Stimulated activated naive CD8-positive, alpha-beta T cell treated with anti-CD3 and anti-CD28 coated beads, Interleukin-15, Interleukin-2, amounts not matched to agents 100 ng/mL and 50 ng/mL, for 24 hours (primary cell): ENCODE data around the gene SEC16B.

Source experiments
- H3K27ac Mint-ChIP-seq: one replicate; pipeline ENCODE4 v1.8.0; 2021; ENCODE audit warnings: mild to moderate bottlenecking, mixed read lengths
- H3K27me3 Mint-ChIP-seq: one replicate; pipeline ENCODE4 v1.8.0; 2021; ENCODE audit warnings: mixed read lengths
- H3K36me3 Mint-ChIP-seq: one replicate; pipeline ENCODE4 v1.8.0; 2021; ENCODE audit warnings: low read depth, mixed read lengths
- H3K4me1 Mint-ChIP-seq: one replicate; pipeline ENCODE4 v1.8.0; 2021; ENCODE audit warnings: low read depth, mixed read lengths
- H3K4me3 Mint-ChIP-seq: one replicate; pipeline ENCODE4 v1.8.0; 2021; ENCODE audit warnings: mild to moderate bottlenecking, mixed read lengths
- H3K9me3 Mint-ChIP-seq: one replicate; pipeline ENCODE4 v1.8.0; 2021; ENCODE audit warnings: mixed read lengths

SEC16B gene

GRCh38 chr1:177937931-177938330, 31.9 kb downstream of the SEC16B start:
- no peak overlapping the region for H3K27ac Mint-ChIP-seq
- no peaks in the 10 kb centered on the region for H3K4me1 Mint-ChIP-seq
- H3K27me3 Mint-ChIP-seq, result no peaks in the 10 kb centered on the region
- H3K9me3 Mint-ChIP-seq, result no peaks in the 10 kb centered on the region
- H3K4me3 Mint-ChIP-seq, result no peak overlapping the region
- H3K36me3 Mint-ChIP-seq, result no peaks in the 10 kb centered on the region

DNA sequence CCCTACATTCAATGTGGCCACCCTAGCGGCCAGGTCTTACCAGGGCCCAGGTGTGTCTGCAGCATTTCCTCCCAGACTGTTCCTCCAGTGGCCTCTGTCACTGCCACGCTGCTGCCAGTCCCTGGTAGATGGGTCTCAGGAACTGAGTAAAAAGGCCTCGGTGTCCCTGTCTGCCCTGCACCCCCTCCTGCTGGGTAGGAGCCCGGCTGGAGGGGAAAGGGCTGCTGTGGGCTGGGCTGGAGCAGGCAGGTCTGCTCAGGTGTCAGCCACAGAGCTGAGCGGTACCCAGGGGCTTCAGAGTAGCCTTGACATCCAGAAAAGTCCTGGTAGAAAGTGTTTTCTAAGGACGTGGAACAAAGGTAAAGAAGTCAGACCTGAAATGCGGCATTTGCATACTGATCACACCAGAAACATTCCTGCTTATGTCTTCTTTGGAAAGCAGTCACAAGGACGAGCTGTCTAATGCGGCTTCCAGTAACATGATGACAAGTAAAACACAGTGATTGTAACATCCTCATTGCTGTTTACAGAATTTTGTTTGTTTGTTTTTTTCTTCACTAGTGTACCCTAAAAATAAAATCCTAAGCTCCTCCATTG, 32.6 kb downstream of the SEC16B start:
- no peaks in the 10 kb centered on the region for H3K36me3 Mint-ChIP-seq
- H3K4me1 Mint-ChIP-seq, result no peaks in the 10 kb centered on the region
- H3K9me3 Mint-ChIP-seq, result no peaks in the 10 kb centered on the region
- no peak overlapping the region for H3K27ac Mint-ChIP-seq
- no peak overlapping the region for H3K4me3 Mint-ChIP-seq
- no peaks in the 10 kb centered on the region for H3K27me3 Mint-ChIP-seq

DNA sequence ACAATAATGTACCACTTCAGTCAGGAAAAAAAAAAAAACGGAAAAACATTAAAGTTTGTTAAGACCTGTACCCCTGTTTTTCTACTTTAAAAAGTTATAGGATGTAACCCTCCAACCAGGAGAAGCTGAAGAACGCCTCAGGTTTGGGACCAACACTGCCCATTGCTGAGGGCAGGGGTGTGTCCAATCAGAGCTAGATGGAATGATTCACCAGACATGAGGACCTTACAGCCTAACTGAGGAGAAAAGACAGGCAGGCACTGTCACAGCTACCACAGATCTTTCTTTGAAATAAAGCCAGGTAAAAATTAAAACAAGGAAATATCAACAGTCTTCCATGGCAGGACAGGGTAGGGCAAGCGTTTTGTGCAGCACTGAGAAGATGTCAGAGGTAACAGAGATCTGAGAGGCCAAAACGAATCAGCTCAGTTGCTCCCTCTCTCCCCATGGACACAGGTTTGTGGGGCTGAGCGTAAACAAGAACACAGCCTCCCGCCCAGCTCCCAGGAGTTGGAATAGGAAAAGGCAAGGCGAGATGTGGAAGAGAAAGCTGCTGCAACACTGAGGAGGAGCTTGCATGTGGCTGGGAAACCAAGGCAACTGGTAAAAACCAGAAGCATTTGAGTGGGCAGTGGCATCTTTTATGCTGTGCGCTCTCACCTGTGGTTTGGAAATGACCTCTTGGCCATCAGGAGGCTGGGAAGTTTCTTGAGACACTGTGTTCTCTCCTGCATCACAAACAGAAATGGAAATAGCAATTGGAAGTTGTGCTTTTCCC, 34.0 kb downstream of the SEC16B start:
- no peak overlapping the region for H3K4me3 Mint-ChIP-seq
- no peaks in the 10 kb centered on the region for H3K36me3 Mint-ChIP-seq
- H3K9me3 Mint-ChIP-seq, result no peaks in the 10 kb centered on the region
- H3K27me3 Mint-ChIP-seq, result no peaks in the 10 kb centered on the region
- H3K27ac Mint-ChIP-seq, result no peak overlapping the region
- no peaks in the 10 kb centered on the region for H3K4me1 Mint-ChIP-seq

DNA sequence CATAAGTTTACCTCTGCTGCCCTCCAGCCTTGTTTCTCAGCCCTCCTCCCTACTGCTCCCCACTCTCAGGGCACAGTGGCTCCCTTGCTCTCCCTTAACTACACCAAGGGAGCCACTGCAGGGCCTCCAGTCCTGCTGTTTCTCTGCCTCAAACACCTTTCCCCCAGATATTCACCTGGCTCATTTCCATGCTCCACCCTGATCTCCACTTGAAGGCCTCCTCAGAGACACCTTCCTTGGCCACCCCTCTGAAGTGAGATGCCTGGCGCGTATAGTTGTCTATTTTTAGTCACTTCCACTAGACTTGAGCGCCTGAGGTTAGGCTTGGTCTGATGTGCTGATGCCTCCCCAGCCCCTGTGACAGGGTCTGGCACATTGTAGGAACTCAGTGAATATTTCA, 34.9 kb downstream of the SEC16B start:
- H3K4me1 Mint-ChIP-seq, result no peaks in the 10 kb centered on the region
- H3K36me3 Mint-ChIP-seq, result no peaks in the 10 kb centered on the region
- H3K9me3 Mint-ChIP-seq, result no peaks in the 10 kb centered on the region
- no peak overlapping the region for H3K4me3 Mint-ChIP-seq
- no peak overlapping the region for H3K27ac Mint-ChIP-seq
- H3K27me3 Mint-ChIP-seq, result no peaks in the 10 kb centered on the region

DNA sequence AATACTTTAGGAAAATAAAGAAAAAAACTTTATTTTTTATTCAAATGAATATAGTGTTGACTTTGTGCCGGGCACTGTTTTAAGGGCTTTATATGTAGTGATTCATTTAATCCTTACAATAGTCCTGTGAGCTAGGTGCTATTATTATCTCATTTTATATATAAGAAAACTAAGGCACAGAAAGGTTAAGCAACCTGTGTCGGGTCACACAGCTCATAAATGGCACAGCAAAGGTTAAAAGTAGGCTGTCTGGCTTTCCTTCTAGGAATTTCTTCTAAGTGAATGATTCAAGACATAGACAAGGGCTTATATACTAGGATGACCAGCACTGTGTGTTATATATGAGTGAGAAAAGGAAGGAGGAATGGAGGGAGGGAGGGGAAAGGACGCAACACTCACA, 35.4 kb downstream of the SEC16B start:
- no peaks in the 10 kb centered on the region for H3K4me1 Mint-ChIP-seq
- no peaks in the 10 kb centered on the region for H3K36me3 Mint-ChIP-seq
- H3K9me3 Mint-ChIP-seq, result no peaks in the 10 kb centered on the region
- H3K4me3 Mint-ChIP-seq, result no peak overlapping the region
- H3K27me3 Mint-ChIP-seq, result no peaks in the 10 kb centered on the region
- H3K27ac Mint-ChIP-seq, result no peak overlapping the region

GRCh38 chr1:177933881-177934280, 36.0 kb downstream of the SEC16B start:
- H3K27ac Mint-ChIP-seq, result no peak overlapping the region
- H3K9me3 Mint-ChIP-seq, result no peaks in the 10 kb centered on the region
- no peaks in the 10 kb centered on the region for H3K36me3 Mint-ChIP-seq
- no peaks in the 10 kb centered on the region for H3K27me3 Mint-ChIP-seq
- no peak overlapping the region for H3K4me3 Mint-ChIP-seq
- no peaks in the 10 kb centered on the region for H3K4me1 Mint-ChIP-seq

- Mint-ChIP-seq H3K4me3 (no peak overlapping the region), H3K36me3 (no peaks in the 10 kb centered on the region), H3K4me1 (no peaks in the 10 kb centered on the region), H3K27me3 (no peaks in the 10 kb centered on the region), H3K27ac (no peak overlapping the region), H3K9me3 (no peaks in the 10 kb centered on the region)
Observed at GRCh38 chr1:177932123-177932522, 37.7 kb downstream of the SEC16B start.

- Mint-ChIP-seq H3K4me1 (no peaks in the 10 kb centered on the region), H3K27ac (no peak overlapping the region), H3K4me3 (no peak overlapping the region), H3K36me3 (no peaks in the 10 kb centered on the region), H3K9me3 (no peaks in the 10 kb centered on the region), H3K27me3 (no peaks in the 10 kb centered on the region)
Observed at GRCh38 chr1:177928952-177929351, 40.9 kb downstream of the SEC16B start.

- no peaks in the 10 kb centered on the region for H3K27me3 Mint-ChIP-seq
- H3K4me1 Mint-ChIP-seq, result no peaks in the 10 kb centered on the region
- H3K9me3 Mint-ChIP-seq, result no peaks in the 10 kb centered on the region
- no peaks in the 10 kb centered on the region for H3K36me3 Mint-ChIP-seq
- no peak overlapping the region for H3K27ac Mint-ChIP-seq
- no peak overlapping the region for H3K4me3 Mint-ChIP-seq
Observed at GRCh38 chr1:177928194-177928593, 41.7 kb downstream of the SEC16B start.

- Mint-ChIP-seq H3K9me3 (no peaks in the 10 kb centered on the region), H3K27ac (no peak overlapping the region), H3K4me1 (no peaks in the 10 kb centered on the region), H3K4me3 (no peak overlapping the region), H3K27me3 (no peaks in the 10 kb centered on the region), H3K36me3 (no peaks in the 10 kb centered on the region)
Observed at GRCh38 chr1:177927021-177927596, 42.7 kb downstream of the SEC16B start.

DNA sequence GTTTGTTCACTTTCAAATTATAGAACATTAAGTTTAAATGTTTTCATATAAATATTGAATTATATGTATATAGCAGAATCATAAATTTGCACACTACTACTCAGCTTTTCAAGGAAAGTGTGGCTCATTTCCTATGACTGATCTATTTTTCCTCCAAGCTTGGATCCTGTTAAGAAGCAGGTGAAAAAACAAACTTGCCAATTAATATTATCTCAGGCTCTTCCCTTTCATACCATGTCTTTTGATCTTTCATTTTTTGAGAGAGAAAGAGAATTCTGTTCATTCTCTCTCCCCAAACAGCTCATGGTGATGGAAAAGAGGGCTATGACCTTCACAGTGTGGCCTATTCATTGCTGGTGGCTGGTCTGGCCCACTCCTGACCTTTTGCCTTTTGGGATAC, 43.7 kb downstream of the SEC16B start:
- Mint-ChIP-seq H3K27ac (no peak overlapping the region), H3K4me1 (no peaks in the 10 kb centered on the region), H3K36me3 (no peaks in the 10 kb centered on the region), H3K27me3 (no peaks in the 10 kb centered on the region), H3K9me3 (no peaks in the 10 kb centered on the region), H3K4me3 (no peak overlapping the region)

DNA sequence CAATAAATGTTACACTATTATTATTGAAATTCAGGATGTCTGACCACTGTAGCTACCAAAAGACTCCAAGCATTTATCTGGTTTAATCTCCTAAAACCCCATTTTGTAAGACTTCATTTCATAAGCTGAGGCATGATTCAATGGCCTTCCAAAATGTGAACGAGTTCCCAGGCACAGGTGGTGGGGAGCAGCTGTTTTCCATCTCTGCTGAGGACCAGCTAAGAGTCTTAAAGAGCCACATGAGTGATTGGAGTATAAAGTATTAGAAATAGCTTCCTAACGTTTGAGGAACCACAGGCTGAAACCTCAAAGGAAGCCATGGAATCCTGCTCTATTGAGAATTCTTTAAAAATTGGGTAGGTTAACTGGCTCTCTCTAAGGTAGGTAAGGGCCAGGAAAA, 44.9 kb downstream of the SEC16B start:
- Mint-ChIP-seq H3K36me3 (no peaks in the 10 kb centered on the region), H3K9me3 (no peaks in the 10 kb centered on the region), H3K4me1 (no peaks in the 10 kb centered on the region), H3K4me3 (no peak overlapping the region), H3K27ac (no peak overlapping the region), H3K27me3 (no peaks in the 10 kb centered on the region)

DNA sequence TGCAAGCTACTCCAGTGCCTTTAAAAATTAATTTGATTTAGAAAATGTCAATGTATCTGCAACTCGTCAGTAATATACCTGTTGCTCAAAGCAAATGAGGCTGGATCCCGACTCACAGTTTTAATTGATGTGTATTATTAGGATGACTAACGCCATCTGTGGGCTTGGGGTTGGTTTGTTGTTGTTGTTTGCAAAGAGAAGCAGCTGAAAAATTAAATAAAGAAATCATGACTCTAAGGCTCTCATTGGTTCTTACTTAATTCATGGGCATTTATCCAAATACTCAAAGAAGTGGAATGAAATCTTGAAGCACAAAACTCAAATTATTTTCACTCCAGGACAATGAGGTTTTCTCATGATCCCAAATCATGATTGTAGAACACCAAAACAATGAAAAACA, 46.4 kb downstream of the SEC16B start:
- H3K36me3 Mint-ChIP-seq, result no peaks in the 10 kb centered on the region
- no peaks in the 10 kb centered on the region for H3K9me3 Mint-ChIP-seq
- H3K4me1 Mint-ChIP-seq, result no peaks in the 10 kb centered on the region
- H3K27ac Mint-ChIP-seq, result no peak overlapping the region
- no peaks in the 10 kb centered on the region for H3K27me3 Mint-ChIP-seq
- no peak overlapping the region for H3K4me3 Mint-ChIP-seq

DNA sequence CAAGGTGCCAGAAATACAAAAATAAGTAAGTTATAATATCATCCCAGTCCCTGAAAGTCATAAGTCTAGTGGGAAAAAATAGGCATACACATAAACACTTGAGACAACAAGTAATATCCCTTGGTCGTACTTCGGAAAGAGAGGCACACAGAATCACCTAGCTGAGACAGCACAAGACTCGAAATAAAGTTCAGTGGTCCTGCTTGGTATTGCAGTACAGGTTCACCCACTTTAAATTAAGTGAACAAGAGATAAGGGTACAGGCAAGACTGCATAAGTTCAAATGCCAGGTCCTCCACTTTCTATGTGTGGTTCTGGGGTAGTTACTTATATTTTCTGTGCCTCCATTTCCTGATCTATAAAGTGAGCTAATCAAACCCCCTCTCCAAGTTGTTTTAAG, 47.6 kb downstream of the SEC16B start:
- Mint-ChIP-seq H3K27ac (no peak overlapping the region), H3K36me3 (no peaks in the 10 kb centered on the region), H3K4me1 (no peaks in the 10 kb centered on the region), H3K27me3 (no peaks in the 10 kb centered on the region), H3K4me3 (no peak overlapping the region), H3K9me3 (no peaks in the 10 kb centered on the region)

- Mint-ChIP-seq H3K36me3 (no peaks in the 10 kb centered on the region), H3K27ac (no peak overlapping the region), H3K4me1 (no peaks in the 10 kb centered on the region), H3K27me3 (no peaks in the 10 kb centered on the region), H3K9me3 (no peaks in the 10 kb centered on the region), H3K4me3 (no peak overlapping the region)
Observed at GRCh38 chr1:177921590-177921989, 48.3 kb downstream of the SEC16B start.

DNA sequence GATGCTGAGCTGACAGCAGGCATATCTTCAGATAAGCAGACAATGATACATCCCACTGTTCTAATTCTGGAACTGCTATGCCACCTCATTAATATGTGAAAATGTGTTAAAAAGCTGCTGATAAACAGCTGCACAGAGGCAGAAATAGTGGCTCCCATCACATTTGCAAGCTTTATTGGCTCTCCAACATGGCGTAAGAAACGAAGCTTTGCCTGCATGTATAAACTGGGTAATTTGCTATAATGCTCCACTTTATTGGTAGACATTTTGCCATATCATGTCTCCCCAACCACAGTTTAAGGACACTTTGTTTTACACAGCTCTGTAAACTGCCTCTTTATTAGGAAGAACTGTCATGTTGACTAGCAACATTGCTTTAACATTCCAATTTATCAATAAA, 49.8 kb downstream of the SEC16B start:
- no peaks in the 10 kb centered on the region for H3K27me3 Mint-ChIP-seq
- no peak overlapping the region for H3K27ac Mint-ChIP-seq

More for the DNA sequence above, 49.8 kb downstream of the SEC16B start:
- no peaks in the 10 kb centered on the region for H3K36me3 Mint-ChIP-seq
- H3K9me3 Mint-ChIP-seq, result no peaks in the 10 kb centered on the region
- no peak overlapping the region for H3K4me3 Mint-ChIP-seq
- no peaks in the 10 kb centered on the region for H3K4me1 Mint-ChIP-seq
